GM08714 (cell line): ENCODE results near the gene KCNA5.

ENCODE experiments used
- H3K4me3 ChIP-seq: fragments of 200-500 bp; sonication (Bioruptor generic); 2 replicates; pipeline ENCODE4 v1.5.1; 2014; ENCODE audit warnings: mild to moderate bottlenecking, low read length, inconsistent platforms
- ZNF274 ChIP-seq: IDR thresholded peaks from 2 replicates; pipeline ENCODE4 v1.6.1; 2012; ENCODE audit warnings: mild to moderate bottlenecking, low read depth, low read length

The KCNA5 gene

GRCh38 chr12:5017638-5018348 is 25.9 kb upstream of the KCNA5 start:
- no peak overlapping the region for H3K4me3 ChIP-seq
- no peak for TF ChIP-seq ZNF274

GRCh38 chr12:5018677-5019076 is 25.0 kb upstream of the KCNA5 start:
- no peak for TF ChIP-seq ZNF274
- H3K4me3 ChIP-seq, result no peak overlapping the region

DNA sequence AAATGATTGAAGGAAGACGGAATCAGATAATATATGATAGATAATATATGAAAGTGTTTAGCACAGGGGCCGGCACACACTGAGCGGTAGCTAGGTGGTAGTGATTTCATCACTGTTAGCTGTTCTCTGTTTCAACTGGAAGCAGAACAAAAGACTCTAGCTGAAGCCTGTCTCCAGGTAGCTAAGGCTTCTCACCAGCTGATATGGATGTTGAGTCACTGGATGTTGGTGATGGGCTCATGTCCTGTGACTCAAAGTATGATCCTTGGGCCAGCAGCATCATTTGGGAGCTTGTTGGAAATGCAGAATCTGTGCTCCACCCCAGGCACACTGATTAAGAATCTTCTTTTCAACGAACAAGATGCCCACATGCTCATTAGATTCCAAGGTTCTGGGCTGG is 21.7 kb upstream of the KCNA5 start:
- no peak for TF ChIP-seq ZNF274
- H3K4me3 ChIP-seq, result no peak overlapping the region

DNA sequence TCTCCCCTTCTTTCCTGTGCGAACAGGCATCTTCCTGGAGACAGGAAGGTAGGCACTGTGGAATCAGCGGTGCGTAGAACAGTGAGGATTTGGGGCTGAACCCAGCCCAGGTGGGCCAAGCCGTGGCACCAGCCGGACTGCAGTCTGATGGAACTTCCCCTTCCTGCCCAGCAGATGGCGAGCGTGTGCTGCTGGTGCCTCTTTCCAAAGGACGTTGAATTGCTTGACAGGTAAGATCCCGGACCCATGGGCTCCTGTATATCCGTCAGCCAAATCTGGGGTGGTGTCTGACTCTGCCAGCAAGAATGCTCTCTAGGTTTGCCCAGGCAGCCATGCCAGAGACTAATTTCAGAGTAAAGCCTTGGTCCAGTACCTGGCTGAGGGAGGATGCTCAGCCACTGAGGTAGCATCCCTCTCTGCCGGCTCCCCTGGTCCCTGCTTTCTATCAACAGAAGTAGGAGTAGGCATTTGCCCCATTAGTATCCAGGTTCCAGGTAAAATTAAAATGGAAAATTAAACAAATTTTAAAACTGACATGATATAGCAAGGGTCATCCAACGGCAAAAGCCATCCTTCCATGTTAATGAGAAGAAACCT is 21.1 kb upstream of the KCNA5 start:
- TF ChIP-seq ZNF274, result no peak
- H3K4me3 ChIP-seq, result no peak overlapping the region

DNA sequence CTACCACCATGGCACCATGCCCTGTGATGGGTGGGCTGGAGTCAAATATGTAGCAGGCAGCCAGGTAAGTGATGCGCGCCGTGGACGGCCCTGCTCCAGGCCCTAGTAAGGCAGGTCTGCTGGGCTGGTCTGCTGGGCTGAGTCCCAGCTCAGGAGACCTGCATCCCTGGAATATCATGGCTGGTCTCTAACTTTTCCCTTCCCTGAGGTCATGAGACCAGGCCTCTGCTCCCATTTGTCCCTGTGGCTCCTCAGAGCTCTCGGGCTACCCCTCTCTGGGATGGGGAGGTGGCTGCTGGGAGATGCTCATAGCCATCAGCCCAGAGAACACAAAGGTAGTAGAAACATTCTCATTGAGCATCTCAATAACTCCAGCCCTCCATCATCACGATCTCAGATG is 19.8 kb upstream of the KCNA5 start:
- H3K4me3 ChIP-seq, result no peak overlapping the region
- no peak for TF ChIP-seq ZNF274

GRCh38 chr12:5026342-5026938 is 17.2 kb upstream of the KCNA5 start:
- no peak overlapping the region for H3K4me3 ChIP-seq
- TF ChIP-seq ZNF274, result no peak

DNA sequence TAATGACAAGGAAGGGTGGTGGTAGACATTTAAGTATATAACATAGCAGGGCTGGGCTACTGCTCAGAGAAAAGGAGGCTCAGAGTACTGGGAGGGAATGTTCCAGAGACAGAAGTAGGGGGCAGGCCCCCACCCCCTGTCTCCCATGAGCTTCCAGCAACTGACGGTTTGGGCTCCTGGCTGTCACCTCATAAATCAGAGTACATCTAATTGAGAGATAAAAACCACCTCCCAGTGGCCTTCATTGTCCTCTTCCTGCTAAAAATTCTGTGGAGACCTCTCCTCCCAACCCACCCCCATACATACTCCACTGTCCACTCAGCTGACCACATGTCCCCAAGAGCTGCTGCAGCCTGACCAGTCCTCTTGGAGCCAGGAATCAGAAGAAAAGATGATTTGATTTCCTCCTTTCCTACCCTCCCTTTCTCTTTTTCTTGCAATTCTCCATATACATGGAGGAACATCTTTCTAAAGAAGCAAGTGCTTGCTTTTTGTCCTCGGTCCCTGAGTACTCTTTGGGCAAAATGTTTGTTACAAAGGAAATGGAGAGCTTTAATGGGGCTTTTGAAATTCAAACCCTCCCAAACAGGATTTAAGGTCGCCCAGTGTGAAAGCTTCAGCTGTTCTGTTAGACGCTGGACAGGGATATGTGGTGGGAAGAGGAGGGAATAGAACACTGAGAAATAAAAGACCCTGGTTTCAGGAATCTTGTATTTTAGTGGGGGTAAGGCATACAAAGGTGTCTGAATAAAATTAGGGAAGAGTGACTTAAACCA is 16.4 kb upstream of the KCNA5 start:
- TF ChIP-seq ZNF274, result no peak
- H3K4me3 ChIP-seq, result no peak overlapping the region

DNA sequence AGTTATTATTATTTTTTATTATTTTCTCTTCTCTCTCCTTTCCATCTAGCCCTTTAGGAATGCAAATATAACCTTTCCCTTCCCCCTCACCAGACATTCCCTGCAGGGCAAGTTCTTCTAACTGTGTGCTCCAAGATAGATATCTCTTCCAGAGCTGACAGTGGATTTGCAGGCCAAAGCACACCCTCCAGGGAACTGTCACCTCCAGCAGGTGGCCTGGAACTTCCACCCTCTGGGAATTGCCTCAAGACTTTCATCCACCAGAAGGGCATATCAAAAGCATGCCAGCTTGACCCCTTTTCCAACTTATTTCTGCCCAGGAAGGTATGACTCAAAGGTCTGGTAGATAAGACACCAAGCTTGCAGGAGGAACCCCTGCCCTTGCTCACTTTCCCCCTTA is 13.6 kb upstream of the KCNA5 start:
- H3K4me3 ChIP-seq, result no peak overlapping the region
- TF ChIP-seq ZNF274, result no peak

DNA sequence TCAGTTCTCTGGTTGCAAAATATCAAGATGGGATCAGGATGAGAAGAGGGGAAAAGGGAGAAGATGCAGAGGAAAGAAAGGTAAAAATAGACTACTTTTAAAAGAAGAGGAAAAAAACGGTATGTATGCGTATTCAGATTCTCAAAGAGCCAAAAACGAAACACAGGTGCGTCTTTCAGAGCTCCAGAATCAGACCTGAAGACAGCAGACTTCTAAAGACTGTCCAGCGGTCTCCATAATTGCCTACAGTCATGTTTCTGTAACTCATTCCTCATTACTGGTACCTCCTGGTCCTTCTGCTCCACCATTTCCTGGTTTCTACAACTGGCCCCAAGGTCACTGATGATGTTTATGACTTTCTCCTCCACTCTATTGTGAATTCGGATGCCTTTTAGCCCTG is 12.4 kb upstream of the KCNA5 start:
- H3K4me3 ChIP-seq, result no peak overlapping the region
- no peak for TF ChIP-seq ZNF274

DNA sequence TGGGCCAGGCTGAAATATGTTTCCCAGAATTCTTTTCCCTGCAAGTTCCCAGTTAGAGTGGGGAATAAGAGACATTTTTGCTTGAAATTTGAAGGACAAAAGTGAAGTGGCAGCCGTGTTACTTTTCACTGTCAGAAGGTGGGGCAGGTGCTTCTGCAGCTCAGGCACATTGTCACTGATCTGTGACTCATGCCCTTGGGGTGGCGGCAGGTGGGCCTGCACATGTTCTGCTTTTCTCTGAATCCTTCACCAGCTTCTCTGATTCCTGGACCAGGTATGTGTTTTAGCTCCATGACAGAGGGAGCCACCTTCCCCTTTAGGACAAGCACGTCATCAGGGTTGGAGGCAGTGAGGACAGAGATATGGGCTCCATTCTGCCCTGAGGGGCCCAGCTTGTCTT is 11.7 kb upstream of the KCNA5 start:
- no peak overlapping the region for H3K4me3 ChIP-seq
- no peak for TF ChIP-seq ZNF274

DNA sequence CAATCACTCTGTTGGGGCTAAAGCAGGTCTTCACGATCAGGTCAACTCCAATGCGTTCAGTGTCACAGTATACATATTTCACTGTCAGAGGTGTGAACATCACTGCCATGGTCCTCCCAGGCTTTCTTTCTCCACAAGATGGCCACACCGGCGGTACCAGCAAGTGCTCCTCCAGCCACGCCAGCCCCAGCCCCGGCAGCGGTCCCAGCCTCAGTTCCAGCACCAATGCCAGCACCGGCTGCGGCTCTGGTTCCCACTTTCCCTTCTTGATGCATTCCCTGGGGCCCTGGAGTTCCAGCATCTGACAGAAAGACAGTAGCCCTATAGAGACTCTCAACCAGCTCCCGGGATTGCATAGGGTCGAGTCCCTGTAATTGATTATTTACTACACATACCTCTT is 10.9 kb upstream of the KCNA5 start:
- H3K4me3 ChIP-seq, result no peak overlapping the region
- no peak for TF ChIP-seq ZNF274

GRCh38 chr12:5033883-5034282 is 9.8 kb upstream of the KCNA5 start:
- no peak overlapping the region for H3K4me3 ChIP-seq
- TF ChIP-seq ZNF274, result no peak

- TF ChIP-seq ZNF274, result no peak
Measured at GRCh38 chr12:5034603-5035002, 9.1 kb upstream of the KCNA5 start.

GRCh38 chr12:5035618-5036017 is 8.1 kb upstream of the KCNA5 start:
- H3K4me3 ChIP-seq, result no peak overlapping the region
- TF ChIP-seq ZNF274, result no peak

More at GRCh38 chr12:5034603-5035002, 9.1 kb upstream of the KCNA5 start:
- no peak overlapping the region for H3K4me3 ChIP-seq

DNA sequence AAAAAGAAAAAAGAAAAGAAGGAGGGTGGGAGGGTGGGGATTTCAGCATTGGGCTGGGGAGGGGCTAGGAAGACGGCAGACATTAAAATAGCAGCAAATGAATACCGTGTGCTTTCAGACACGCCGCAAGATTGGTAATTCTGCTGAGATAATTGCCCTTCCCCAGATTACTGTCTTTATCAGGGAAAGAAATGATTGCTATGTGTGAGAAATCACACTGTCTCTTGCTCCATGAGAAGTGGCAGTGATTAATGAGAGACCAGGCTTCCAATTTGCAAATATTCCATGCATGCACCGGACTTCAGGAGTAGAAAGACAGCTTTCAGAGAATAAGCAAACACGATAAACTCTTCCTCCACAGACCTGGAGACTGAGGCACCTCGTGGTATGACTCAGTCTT is 7.6 kb upstream of the KCNA5 start:
- no peak overlapping the region for H3K4me3 ChIP-seq
- no peak for TF ChIP-seq ZNF274
